ENCODE results near the gene XPR1.
"Not testable (repeated sequence)": the region's sequence is repeated elsewhere in the genome, so short reads cannot be mapped to it uniquely, and the experiment has no call there.

Gene XPR1

GRCh38 chr1:180854001-180854400 lies 222.2 kb downstream of the XPR1 start:
- H3K4me1 Mint-ChIP-seq = peaks cover 22% of the 10 kb centered on the region
- peak overlapping the region; percentile 13 for H3K27ac Mint-ChIP-seq
- no peak overlapping the region for H3K4me3 Mint-ChIP-seq
- no peak for DNase-seq
- TF ChIP-seq, protein P1, sequence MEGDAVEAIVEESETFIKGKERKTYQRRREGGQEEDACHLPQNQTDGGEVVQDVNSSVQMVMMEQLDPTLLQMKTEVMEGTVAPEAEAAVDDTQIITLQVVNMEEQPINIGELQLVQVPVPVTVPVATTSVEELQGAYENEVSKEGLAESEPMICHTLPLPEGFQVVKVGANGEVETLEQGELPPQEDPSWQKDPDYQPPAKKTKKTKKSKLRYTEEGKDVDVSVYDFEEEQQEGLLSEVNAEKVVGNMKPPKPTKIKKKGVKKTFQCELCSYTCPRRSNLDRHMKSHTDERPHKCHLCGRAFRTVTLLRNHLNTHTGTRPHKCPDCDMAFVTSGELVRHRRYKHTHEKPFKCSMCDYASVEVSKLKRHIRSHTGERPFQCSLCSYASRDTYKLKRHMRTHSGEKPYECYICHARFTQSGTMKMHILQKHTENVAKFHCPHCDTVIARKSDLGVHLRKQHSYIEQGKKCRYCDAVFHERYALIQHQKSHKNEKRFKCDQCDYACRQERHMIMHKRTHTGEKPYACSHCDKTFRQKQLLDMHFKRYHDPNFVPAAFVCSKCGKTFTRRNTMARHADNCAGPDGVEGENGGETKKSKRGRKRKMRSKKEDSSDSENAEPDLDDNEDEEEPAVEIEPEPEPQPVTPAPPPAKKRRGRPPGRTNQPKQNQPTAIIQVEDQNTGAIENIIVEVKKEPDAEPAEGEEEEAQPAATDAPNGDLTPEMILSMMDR (IDR thresholded peaks at IDR 0.05) = no peak
- no peaks in the 10 kb centered on the region for H3K27me3 Mint-ChIP-seq (ENCODE audit: low read depth, poor library complexity)
- peaks cover 22% of the 10 kb centered on the region for H3K36me3 Mint-ChIP-seq (ENCODE audit: low read depth)
- no peaks in the 10 kb centered on the region for H3K9me3 Mint-ChIP-seq

DNA sequence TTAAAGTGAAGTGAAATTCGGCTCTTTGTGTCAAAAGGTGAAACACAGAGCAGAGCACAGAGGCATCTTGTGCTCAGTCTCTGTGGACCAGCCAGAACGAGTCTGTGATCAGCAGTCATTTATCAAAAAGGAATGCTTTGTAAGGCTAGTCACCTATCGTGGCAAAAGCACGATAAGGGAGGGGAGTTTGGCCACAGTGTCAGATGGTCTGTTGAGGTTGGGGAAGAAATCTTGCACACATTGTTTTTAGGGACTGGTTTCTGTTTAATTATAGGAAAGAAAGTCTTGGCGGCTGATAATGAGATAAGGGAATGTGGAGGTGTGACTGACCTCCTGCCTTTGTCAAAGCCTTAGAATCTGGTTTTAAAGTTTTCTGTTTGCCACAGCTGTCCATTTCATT lies 222.6 kb downstream of the XPR1 start:
- H3K4me3 Mint-ChIP-seq = no peak overlapping the region
- H3K4me1 Mint-ChIP-seq = peaks cover 22% of the 10 kb centered on the region
- no peaks in the 10 kb centered on the region for H3K9me3 Mint-ChIP-seq
- TF ChIP-seq, protein P1 (IDR thresholded peaks at IDR 0.05) = no peak
- no peaks in the 10 kb centered on the region for H3K27me3 Mint-ChIP-seq (ENCODE audit: low read depth, poor library complexity)
- H3K27ac Mint-ChIP-seq = peak overlapping the region; percentile 13
- peaks cover 22% of the 10 kb centered on the region for H3K36me3 Mint-ChIP-seq (ENCODE audit: low read depth)
- no peak for DNase-seq

DNA sequence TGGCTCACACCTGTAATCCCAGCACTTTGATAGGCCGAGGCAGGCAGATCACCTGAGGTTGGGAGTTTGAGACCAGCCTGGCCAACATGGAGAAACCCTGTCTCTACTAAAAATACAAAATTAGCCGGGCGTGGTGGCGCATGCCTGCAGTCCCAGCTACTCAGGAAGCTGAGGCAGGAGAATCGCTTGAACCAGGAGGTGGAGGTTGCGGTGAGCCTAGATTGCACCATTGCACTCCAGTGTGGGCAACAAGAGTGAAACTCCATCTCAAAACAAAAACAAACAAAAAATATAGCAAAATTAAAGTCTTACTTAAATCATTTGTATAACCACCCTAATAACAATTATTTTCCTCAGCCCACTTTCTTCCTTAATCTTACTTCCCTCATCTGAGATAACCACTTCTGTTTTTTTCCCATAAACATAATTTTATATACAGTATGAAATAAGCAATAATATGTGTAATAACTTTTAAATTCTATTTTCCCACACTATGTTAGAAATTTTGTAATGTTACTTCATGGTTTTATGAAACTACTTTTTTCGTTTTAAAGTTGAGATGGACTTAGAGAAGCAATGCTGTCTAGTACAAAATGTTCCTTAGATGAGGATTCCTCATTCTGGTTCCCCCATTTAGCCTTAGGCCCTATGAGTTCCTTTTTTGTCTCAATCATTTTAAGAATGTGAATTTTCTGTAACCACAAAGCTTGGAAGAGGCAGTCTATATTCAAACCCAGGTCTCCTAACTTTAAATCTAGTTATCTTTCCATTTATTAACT lies 226.3 kb downstream of the XPR1 start:
- H3K4me3 Mint-ChIP-seq; H3K9me3 Mint-ChIP-seq; DNase-seq; H3K27me3 Mint-ChIP-seq (ENCODE audit: low read depth, poor library complexity); H3K36me3 Mint-ChIP-seq (ENCODE audit: low read depth); H3K27ac Mint-ChIP-seq: not testable (repeated sequence)
- peaks cover 22% of the 10 kb centered on the region for H3K4me1 Mint-ChIP-seq

DNA sequence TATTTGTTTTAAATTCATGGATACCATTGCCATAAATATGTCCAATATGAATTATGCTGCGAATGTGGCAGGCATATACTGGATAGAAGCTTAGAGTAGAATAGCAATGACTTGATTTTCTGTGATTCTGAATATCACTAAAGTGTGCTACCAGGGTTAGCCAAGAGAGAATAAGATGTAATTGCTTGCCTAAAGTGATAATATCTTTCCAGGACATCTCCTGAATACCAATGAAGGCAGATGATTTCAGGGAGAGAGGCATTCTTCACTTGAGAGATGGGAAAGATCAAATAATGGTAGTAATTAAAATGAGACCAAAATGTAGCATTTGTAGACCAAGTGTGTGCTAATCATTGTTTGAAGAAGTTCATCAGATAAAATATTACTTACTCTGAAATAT lies 227.5 kb downstream of the XPR1 start:
- Mint-ChIP-seq H3K36me3 (ENCODE audit: low read depth) (peaks cover 6% of the 10 kb centered on the region), H3K4me1 (peaks cover 10% of the 10 kb centered on the region), H3K27me3 (ENCODE audit: low read depth, poor library complexity) (no peaks in the 10 kb centered on the region), H3K4me3 (no peak overlapping the region), H3K27ac (no peak overlapping the region), H3K9me3 (no peaks in the 10 kb centered on the region)
- DNase-seq = no peak
- TF ChIP-seq, protein P1 (IDR thresholded peaks at IDR 0.05) = no peak

- TF ChIP-seq, protein P1 (IDR thresholded peaks at IDR 0.05) = no peak
- Mint-ChIP-seq H3K4me3 (no peak overlapping the region), H3K9me3 (no peaks in the 10 kb centered on the region), H3K4me1 (peaks cover 4% of the 10 kb centered on the region), H3K27me3 (ENCODE audit: low read depth, poor library complexity) (peaks cover 2% of the 10 kb centered on the region), H3K27ac (peak overlapping the region; percentile 58), H3K36me3 (ENCODE audit: low read depth) (peaks cover 15% of the 10 kb centered on the region)
- DNase-seq = no peak
These were observed 228.7 kb downstream of the XPR1 start for GRCh38 chr1:180860535-180860934.

DNA sequence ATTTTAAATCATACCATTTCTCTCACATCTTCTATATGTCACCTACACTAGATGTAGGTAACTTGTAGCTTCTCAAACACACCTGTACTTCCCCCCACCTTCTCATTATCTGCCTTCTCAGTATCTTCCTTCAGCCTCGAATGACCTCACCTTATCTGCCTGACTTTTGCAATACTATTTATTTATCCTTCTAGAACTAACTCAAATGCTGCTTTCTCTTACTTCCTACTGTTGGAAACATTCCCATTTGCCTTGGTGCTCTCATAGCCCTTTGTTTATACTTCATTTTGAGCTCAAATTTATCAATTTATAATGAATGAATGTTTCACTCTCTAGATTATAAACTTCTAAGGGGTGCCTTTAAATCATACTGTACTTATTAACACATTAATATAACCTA lies 230.5 kb downstream of the XPR1 start:
- H3K4me1 Mint-ChIP-seq = no peaks in the 10 kb centered on the region
- peaks cover 26% of the 10 kb centered on the region for H3K36me3 Mint-ChIP-seq (ENCODE audit: low read depth)
- TF ChIP-seq, protein P1 (IDR thresholded peaks at IDR 0.05) = no peak
- H3K27me3 Mint-ChIP-seq (ENCODE audit: low read depth, poor library complexity) = peaks cover 2% of the 10 kb centered on the region
- DNase-seq = no peak
- no peak overlapping the region for H3K27ac Mint-ChIP-seq
- H3K9me3 Mint-ChIP-seq = peaks cover 7% of the 10 kb centered on the region
- no peak overlapping the region for H3K4me3 Mint-ChIP-seq
